Occipital lobe (tissue), 2 donors: ENCODE results near the gene RALGPS2. TPM values are rescaled to one million over a fixed set of nuclear protein-coding genes. Genes with fewer than 3 reads are reported as not detected.

Experiments
- DNase-seq: peaks from one replicate; lab custom pipeline; 2025; lab: John Stamatoyannopoulos, UW
- total RNA-seq: library from RNA; depleted of rRNA; stranded (reverse); fragments of >200 nt; gene quantifications from one replicate; pipeline ENCODE4 v1.2.3, GENCODE V29; 2014

RALGPS2 gene
- total RNA-seq, 1 donor from 2014 or later: 91.1 TPM

- DNase-seq: no peak
These were observed 139.3 kb downstream of the RALGPS2 start for GRCh38 chr1:178864326-178864725.

DNA sequence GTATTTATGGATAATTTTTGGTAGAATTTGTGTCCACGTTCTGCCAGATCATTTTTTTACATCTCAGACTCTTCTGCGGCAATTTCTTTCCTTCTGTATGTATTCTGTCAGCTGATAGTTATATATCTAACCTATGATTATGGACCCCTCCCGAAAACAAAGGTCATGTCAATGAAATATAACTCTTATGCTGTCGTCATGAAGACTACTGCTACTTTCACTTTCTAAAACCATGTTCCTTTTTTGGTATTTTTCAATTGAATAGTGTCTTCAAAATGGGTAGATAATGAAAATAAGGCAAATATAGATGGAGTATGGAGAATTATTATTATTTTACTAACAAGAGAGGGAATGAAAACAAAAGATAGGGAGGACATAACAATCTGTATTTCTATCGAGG lies 142.6 kb downstream of the RALGPS2 start:
- DNase-seq: no peak

GRCh38 chr1:178868706-178869105 lies 143.7 kb downstream of the RALGPS2 start:
- no peak for DNase-seq

DNA sequence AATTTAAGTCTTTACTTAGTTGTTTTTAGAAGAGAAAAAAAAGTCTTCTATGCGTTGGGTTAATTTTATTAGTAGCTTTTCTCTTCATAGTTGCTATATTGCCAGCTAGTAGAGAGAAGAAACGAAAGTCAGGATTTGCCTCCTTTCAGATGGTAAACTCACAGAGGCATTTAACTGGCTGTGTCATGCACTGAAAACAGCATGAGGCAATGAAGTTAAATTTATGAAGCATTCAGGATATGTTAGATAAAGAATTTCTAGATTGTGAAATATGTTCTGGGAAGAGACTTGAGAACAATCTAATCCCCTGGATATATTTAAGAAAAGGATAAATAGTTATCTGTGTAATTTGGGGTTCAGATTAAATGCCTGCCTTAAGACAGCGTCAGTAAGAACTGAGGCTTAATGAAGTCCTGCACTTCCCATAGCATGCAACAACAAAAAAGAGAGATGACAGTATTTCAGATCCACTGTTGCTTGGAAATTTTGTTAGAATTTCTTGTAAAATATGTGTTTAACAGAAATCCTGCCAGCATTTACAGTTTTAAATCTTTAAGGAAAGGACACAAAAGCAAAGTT lies 144.2 kb downstream of the RALGPS2 start:
- no peak for DNase-seq

DNA sequence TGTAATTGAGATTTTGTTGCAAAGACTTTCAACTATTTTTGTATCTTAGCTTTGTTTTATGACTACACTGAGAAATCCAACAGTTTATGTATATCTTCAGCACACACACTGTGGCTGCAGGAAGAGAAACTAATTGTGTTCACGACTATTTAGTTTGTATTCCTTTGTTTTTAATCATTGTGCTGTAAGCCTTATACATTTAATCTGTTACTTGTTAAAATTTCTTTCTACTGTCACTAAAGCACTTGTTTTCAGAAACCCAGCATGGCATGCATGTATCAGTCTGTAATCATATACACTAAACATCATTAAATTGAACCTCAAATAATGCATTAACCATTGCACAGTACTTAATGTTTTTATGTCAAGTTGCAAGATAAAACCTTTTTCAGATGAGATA lies 145.2 kb downstream of the RALGPS2 start:
- no peak for DNase-seq

DNA sequence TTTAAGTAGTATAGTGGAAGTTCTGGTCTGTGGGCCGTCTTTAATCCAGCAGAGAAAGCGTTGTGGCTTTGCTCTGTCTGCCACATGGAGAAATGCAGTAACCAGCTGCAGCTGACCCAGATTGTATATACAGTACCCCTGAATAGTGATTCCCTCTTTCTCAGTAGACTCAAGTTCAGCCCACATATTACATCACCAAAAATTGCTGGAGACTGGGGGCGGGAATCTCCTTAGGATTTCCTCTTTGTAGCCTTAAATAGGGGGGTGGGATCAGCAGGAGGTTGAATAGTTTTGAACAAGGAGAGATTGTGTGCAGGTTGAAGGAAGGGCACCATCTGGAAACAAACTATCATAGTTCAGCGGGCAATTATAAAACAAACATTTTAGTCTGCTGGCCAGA lies 145.9 kb downstream of the RALGPS2 start, which contains the start of gene ANGPTL1:
Gene ANGPTL1, minus strand, starts transcription at position 134 of the 400 bp plus-strand sequence. CDS start 5,301 bp downstream, outside the sequence.
- DNase-seq: no peak

GRCh38 chr1:178871551-178872320 lies 146.7 kb downstream of the RALGPS2 start:
- DNase-seq: no peak

GRCh38 chr1:178874966-178875365 lies 149.9 kb downstream of the RALGPS2 start:
- DNase-seq: no peak

DNA sequence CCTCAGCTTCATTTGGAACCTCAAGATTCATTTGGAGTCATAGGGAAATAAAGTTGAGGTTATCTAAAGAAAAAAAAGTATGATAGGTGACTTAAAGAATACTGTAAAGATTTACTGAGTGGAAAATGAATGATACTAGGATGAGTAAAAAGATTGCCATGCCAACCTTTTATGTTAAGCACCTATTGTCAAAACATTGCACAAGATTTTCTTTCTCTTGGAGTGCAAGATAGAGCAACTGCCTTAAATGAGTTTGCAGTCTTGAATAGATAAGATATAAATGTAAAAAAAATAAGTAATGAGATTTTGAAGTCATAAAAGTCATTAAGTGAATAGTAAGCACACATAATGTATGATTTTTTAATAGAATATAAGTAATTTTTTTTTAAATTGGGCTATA lies 150.9 kb downstream of the RALGPS2 start:
- no peak for DNase-seq

DNA sequence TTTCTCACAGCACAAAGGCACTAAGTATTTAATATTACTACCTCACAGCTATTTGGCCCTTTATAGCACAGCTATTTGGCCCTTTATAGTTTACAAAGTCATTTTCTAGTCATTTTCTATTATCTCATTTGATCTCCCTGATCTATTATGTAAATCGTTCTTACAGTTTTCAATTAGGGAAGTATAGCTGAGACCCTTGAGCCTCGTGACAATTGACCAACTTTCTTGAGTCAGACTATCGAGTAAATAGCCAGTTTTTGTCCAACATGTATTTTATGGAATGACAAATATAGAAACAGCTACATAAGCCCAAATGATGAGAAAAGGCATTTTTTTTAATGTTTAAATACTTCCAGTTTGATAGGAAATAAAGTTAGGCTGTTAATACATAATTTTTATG lies 152.9 kb downstream of the RALGPS2 start:
- no peak for DNase-seq

DNA sequence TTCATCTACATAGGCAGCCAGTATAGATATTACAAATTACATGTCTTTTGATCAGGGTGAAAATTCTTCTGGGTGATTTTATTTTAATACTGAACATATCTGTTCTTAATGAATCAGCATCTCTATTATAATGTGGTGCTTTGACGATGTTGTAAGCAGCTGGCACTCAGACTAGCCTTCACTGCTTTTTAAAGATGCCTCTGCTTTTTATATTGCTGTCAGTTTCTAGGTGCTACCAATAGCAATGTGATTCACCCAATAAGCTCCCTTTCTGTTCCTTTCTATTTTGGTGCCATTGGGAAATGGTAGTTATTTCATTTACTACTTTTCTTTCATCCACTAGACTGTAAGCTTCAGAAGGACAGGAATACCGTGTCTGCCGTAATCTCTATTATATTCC lies 156.9 kb downstream of the RALGPS2 start:
- DNase-seq: no peak

- DNase-seq: no peak
These were observed 160.8 kb downstream of the RALGPS2 start for GRCh38 chr1:178885869-178886268.

DNA sequence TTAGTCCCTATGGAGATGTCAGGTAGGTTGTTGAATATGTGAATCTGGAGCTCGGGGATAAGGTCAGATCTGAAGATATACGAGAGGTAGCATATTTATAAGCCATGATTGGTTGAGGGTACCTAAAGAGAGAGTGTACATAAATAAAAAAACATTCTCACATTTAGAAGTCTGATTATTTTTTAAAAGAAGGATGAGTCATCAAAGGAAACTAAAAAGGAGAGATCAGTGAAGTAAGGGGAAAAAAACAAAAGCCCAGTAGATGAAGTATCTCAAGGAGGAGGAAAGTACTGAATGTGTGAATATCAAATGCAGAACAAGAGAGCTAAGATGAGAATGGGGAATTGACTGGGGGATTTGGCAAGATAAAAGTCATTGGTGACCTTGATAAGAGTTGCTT lies 161.5 kb downstream of the RALGPS2 start:
- DNase-seq: no peak

- DNase-seq: no peak
These were observed 170.9 kb downstream of the RALGPS2 start for GRCh38 chr1:178895928-178896327.

DNA sequence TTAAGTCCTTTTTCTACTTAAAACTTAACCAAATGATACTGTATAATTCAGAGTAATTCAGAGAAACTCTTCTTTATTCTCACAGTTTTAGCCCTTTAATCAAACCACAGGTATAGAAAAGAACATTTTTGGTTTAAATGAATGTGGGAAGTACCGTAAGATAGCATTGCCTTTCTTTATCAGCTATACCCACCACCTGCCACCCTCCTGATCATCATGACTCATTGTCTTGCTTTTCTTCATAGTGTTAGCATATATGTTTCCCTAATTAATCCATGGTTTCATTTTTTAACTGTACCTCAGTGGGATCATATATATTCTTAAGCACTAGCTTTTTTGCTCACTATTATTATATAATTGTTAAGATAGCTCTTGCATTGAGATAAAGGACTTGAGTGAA lies 173.4 kb downstream of the RALGPS2 start:
- DNase-seq: no peak

DNA sequence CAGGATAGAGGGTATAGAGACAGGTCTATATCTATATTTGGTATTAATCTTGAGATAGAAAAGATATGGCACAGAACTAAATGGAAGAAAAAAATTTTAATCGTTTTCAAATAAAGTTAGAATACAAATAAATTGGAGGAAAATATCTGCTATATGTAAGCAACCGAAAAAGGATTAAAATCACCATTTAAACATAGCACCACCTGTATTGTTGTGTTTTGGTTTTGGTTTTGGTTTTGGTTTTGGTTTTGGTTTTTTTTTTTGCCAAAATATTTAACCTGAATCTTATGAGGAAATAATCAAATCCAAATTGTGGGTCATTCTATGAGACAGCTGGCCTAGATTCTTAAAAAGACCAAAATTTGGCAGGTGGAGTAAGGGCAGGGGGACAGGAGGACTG lies 174.4 kb downstream of the RALGPS2 start:
- no peak for DNase-seq

GRCh38 chr1:178901482-178902125 lies 176.6 kb downstream of the RALGPS2 start:
- no peak for DNase-seq

DNA sequence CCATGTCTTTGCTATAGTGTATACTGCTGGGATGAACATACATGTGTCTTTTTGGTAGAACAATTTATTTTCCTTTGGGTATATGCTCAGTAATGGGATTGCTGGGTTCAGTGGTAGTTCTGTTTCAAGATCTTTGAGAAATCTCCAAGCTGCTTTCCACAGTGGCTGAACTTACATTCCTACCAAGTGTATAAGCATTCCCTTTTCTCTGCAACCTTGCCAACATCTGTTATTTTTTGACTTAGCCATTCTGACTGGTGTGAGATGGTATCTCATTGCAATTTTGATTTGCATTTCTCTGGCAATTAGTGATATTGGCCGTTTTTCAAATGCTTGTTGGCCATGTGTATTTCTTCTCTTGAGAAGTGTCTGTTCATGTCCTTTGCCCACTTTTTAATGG lies 183.3 kb downstream of the RALGPS2 start:
- DNase-seq: no peak

- no peak for DNase-seq
These were observed 185.0 kb downstream of the RALGPS2 start for GRCh38 chr1:178910023-178910422.

GRCh38 chr1:178912597-178912996 lies 187.6 kb downstream of the RALGPS2 start:
- no peak for DNase-seq

DNA sequence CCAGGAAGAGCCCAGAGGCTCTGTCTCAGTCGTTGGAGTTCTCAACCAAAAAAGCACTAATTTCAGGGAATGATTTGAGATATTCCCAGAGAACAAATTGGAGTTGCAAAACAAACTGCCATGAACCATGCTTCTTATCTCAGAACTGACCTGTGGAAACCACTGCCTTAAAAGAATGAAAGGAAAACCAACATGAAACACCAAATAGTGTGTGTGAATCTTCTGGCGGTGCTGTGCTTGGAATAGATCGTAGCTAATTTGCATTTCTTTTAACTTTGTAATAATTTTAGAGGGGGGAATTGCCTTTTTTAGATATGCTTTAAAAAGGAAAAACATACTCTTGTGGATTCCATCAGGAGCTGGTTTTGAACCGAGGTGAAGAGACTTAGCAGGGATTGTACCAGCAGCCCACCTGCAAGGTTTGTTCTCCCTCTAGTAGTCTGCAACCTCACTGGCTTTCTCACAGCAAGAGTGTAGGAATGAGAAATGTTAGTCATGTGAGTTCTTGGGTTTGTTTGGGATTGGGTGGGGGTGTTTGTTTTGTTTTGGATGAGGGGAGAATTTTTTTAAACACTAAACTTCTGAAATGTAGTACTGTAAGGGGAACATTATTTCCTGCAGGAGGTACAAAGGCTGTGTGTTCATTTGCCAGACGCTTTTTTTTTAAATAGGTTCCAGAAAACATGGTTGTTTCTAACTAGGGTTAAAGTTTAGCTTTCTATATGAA lies 191.6 kb downstream of the RALGPS2 start:
- no peak for DNase-seq

- no peak for DNase-seq
These were observed 193.3 kb downstream of the RALGPS2 start for GRCh38 chr1:178918308-178918707.
